Activated naive CD4-positive, alpha-beta T cell treated with anti-CD3 and anti-CD28 coated beads for 36 hours (primary cell): ENCODE data around the gene ARHGEF11. TPM values are rescaled to one million over a fixed set of nuclear protein-coding genes. Genes with fewer than 3 reads are reported as not detected.

ENCODE experiments used
- CTCF ChIA-PET: fragments of 350-600 bp; sonication (Branson Sonifier 250); formaldehyde crosslinking; loops from one replicate; lab custom pipeline; 2021; ENCODE audit warnings: antibody characterized with exemption; lab: Charles Lee
- DNase-seq: peaks from one replicate; pipeline ENCODE4 v3.0.0-alpha.2; 2020
- H3K27ac Mint-ChIP-seq: one replicate; pipeline ENCODE4 v1.8.0; 2021; ENCODE audit warnings: mild to moderate bottlenecking, mixed read lengths
- H3K27me3 Mint-ChIP-seq: one replicate; pipeline ENCODE4 v1.8.0; 2021; ENCODE audit warnings: low read depth, mixed read lengths
- H3K36me3 Mint-ChIP-seq: one replicate; pipeline ENCODE4 v1.8.0; 2021; ENCODE audit warnings: low read depth, mixed read lengths
- H3K4me1 Mint-ChIP-seq: one replicate; pipeline ENCODE4 v1.8.0; 2021; ENCODE audit warnings: low read depth, mixed read lengths
- H3K4me3 Mint-ChIP-seq: one replicate; pipeline ENCODE4 v1.8.0; 2021; ENCODE audit warnings: mild to moderate bottlenecking, moderate library complexity, mixed read lengths
- H3K9me3 Mint-ChIP-seq: one replicate; pipeline ENCODE4 v1.8.0; 2021; ENCODE audit warnings: mixed read lengths
- intact Hi-C: fragments of 100-400 bp; cut with micrococcal nuclease; formaldehyde crosslinking; loops from one replicate; pipeline ENCODE4 v1.15.1; 2023
- total RNA-seq, 2 experiments: library from RNA; stranded (reverse); gene quantifications; one replicate each; pipeline ENCODE4 v1.2.3, GENCODE V29; 2021

Gene ARHGEF11
- total RNA-seq, 2 experiments from 2014 or later = 3.2 to 3.4 TPM

- Mint-ChIP-seq H3K4me1 (peaks cover 18% of the 10 kb centered on the region), H3K9me3 (no peaks in the 10 kb centered on the region), H3K27me3 (peaks cover 45% of the 10 kb centered on the region), H3K36me3 (no peaks in the 10 kb centered on the region), H3K4me3 (no peak overlapping the region), H3K27ac (no peak overlapping the region)
- intact Hi-C loops = loop anchor here (10.0 kb wide), 1 partner anchor 180 kb away; no protein-coding TSS in a partner anchor
- no peak for DNase-seq
- CTCF ChIA-PET = interaction anchor here (1.2 to 6.5 kb wide), 2 partner anchors 32 to 98 kb away, joined by 3 to 79 read pairs; no protein-coding TSS in a partner anchor
Measured at GRCh38 chr1:156894711-156895454, 150.7 kb downstream of the ARHGEF11 start.

GRCh38 chr1:156894001-156894400, 151.5 kb downstream of the ARHGEF11 start:
- H3K4me1 Mint-ChIP-seq = peaks cover 18% of the 10 kb centered on the region
- H3K27ac Mint-ChIP-seq = no peak overlapping the region
- H3K36me3 Mint-ChIP-seq = no peaks in the 10 kb centered on the region
- intact Hi-C loops = loop anchor here (10.0 kb wide), 1 partner anchor 181 kb away; no protein-coding TSS in a partner anchor
- peaks cover 48% of the 10 kb centered on the region for H3K27me3 Mint-ChIP-seq
- H3K9me3 Mint-ChIP-seq = no peaks in the 10 kb centered on the region
- CTCF ChIA-PET = interaction anchor here (1.2 to 6.5 kb wide), 2 partner anchors 33 to 97 kb away, joined by 3 to 79 read pairs; no protein-coding TSS in a partner anchor
- no peak for DNase-seq
- H3K4me3 Mint-ChIP-seq = no peak overlapping the region

GRCh38 chr1:156893048-156893953, 152.2 kb downstream of the ARHGEF11 start, which contains the start of gene PEAR1:
Gene PEAR1, plus strand, starts transcription at chr1:156893718. Its CDS starts 10,209 bp downstream, at chr1:156903927.
- DNase-seq = no peak
- Mint-ChIP-seq H3K27ac (no peak within 1 kb of the TSS), H3K36me3 (no peaks in the 10 kb centered on the region), H3K4me1 (peaks cover 16% of the 10 kb centered on the region), H3K4me3 (peak within 1 kb of the TSS; percentile 41), H3K9me3 (no peaks in the 10 kb centered on the region), H3K27me3 (peaks cover 48% of the 10 kb centered on the region)
- CTCF ChIA-PET = interaction anchor here (0.6 to 8.5 kb wide), 16 partner anchors 16 to 265 kb away, joined by 3 to 82 read pairs (median 6); partner anchors contain the start of genes LRRC71 and NTRK1
- intact Hi-C loops = loop anchor here (10.0 kb wide), 1 partner anchor 182 kb away; no protein-coding TSS in a partner anchor

GRCh38 chr1:156892190-156893047, 153.1 kb downstream of the ARHGEF11 start:
- CTCF ChIA-PET = interaction anchor here (0.6 to 8.5 kb wide), 30 partner anchors 10 to 264 kb away, joined by 3 to 82 read pairs (median 4); partner anchors contain the start of genes BCAN, LRRC71 and NTRK1
- peaks cover 11% of the 10 kb centered on the region for H3K4me1 Mint-ChIP-seq
- no peaks in the 10 kb centered on the region for H3K36me3 Mint-ChIP-seq
- intact Hi-C loops = loop anchor here (1.0 to 10.0 kb wide), 5 partner anchors 28 to 264 kb away; partner anchors contain the start of gene LRRC71
- H3K4me3 Mint-ChIP-seq = peak overlapping the region; percentile 41
- no peaks in the 10 kb centered on the region for H3K9me3 Mint-ChIP-seq
- H3K27me3 Mint-ChIP-seq = peaks cover 47% of the 10 kb centered on the region
- peak; percentile 92 for DNase-seq
- no peak overlapping the region for H3K27ac Mint-ChIP-seq

- DNase-seq = peak; percentile 78
- Mint-ChIP-seq H3K9me3 (no peaks in the 10 kb centered on the region), H3K27me3 (peaks cover 46% of the 10 kb centered on the region), H3K36me3 (no peaks in the 10 kb centered on the region), H3K4me1 (peaks cover 8% of the 10 kb centered on the region), H3K27ac (no peak overlapping the region), H3K4me3 (no peak overlapping the region)
- CTCF ChIA-PET = interaction anchor here (0.6 to 8.5 kb wide), 26 partner anchors 8 to 474 kb away, joined by 3 to 82 read pairs (median 5); partner anchors contain the start of genes LRRC71 and NTRK1
- intact Hi-C loops = loop anchor here (1.0 to 10.0 kb wide), 6 partner anchors 51 to 230 kb away; no protein-coding TSS in a partner anchor
Measured at GRCh38 chr1:156889802-156890580, 155.6 kb downstream of the ARHGEF11 start.

GRCh38 chr1:156887734-156888133, 157.8 kb downstream of the ARHGEF11 start:
- CTCF ChIA-PET = interaction anchor here (0.6 to 8.5 kb wide), 6 partner anchors 27 to 919 kb away, joined by 3 to 82 read pairs (median 9); partner anchors contain the start of gene NTRK1
- H3K27ac Mint-ChIP-seq = no peak overlapping the region
- no peak for DNase-seq
- no peaks in the 10 kb centered on the region for H3K36me3 Mint-ChIP-seq
- H3K4me1 Mint-ChIP-seq = peaks cover 2% of the 10 kb centered on the region
- H3K4me3 Mint-ChIP-seq = no peak overlapping the region
- H3K27me3 Mint-ChIP-seq = peaks cover 37% of the 10 kb centered on the region
- intact Hi-C loops = no loop called here
- no peaks in the 10 kb centered on the region for H3K9me3 Mint-ChIP-seq

GRCh38 chr1:156887317-156887716, 158.2 kb downstream of the ARHGEF11 start:
- intact Hi-C loops = no loop called here
- H3K4me3 Mint-ChIP-seq = no peak overlapping the region
- H3K27me3 Mint-ChIP-seq = peaks cover 36% of the 10 kb centered on the region
- CTCF ChIA-PET = interaction anchor here (1.6 to 8.5 kb wide), 5 partner anchors 26 to 198 kb away, joined by 3 to 82 read pairs (median 9); partner anchors contain the start of gene NTRK1
- DNase-seq = no peak
- peaks cover 2% of the 10 kb centered on the region for H3K4me1 Mint-ChIP-seq
- no peak overlapping the region for H3K27ac Mint-ChIP-seq
- no peaks in the 10 kb centered on the region for H3K36me3 Mint-ChIP-seq
- no peaks in the 10 kb centered on the region for H3K9me3 Mint-ChIP-seq

- Mint-ChIP-seq H3K9me3 (no peaks in the 10 kb centered on the region), H3K4me3 (no peak overlapping the region), H3K4me1 (no peaks in the 10 kb centered on the region), H3K36me3 (no peaks in the 10 kb centered on the region), H3K27ac (no peak overlapping the region), H3K27me3 (peaks cover 31% of the 10 kb centered on the region)
- intact Hi-C loops = no loop called here
- CTCF ChIA-PET = interaction anchor here (1.6 to 8.5 kb wide), 5 partner anchors 26 to 197 kb away, joined by 3 to 82 read pairs (median 9); partner anchors contain the start of gene NTRK1
- DNase-seq = no peak
Measured at GRCh38 chr1:156886583-156887281, 158.8 kb downstream of the ARHGEF11 start.

GRCh38 chr1:156885880-156886355, 159.6 kb downstream of the ARHGEF11 start:
- intact Hi-C loops = no loop called here
- CTCF ChIA-PET = interaction anchor here (1.0 to 8.5 kb wide), 5 partner anchors 9 to 197 kb away, joined by 3 to 82 read pairs (median 5); no protein-coding TSS in a partner anchor
- peaks cover 23% of the 10 kb centered on the region for H3K27me3 Mint-ChIP-seq

GRCh38 chr1:156885314-156885713, 160.2 kb downstream of the ARHGEF11 start:
- intact Hi-C loops = no loop called here
- Mint-ChIP-seq H3K9me3 (no peaks in the 10 kb centered on the region), H3K27me3 (peaks cover 18% of the 10 kb centered on the region), H3K4me3 (no peak overlapping the region), H3K36me3 (no peaks in the 10 kb centered on the region), H3K27ac (no peak overlapping the region), H3K4me1 (no peaks in the 10 kb centered on the region)
- CTCF ChIA-PET = interaction anchor here (1.0 to 8.5 kb wide), 4 partner anchors 8 to 159 kb away, joined by 3 to 82 read pairs (median 4); no protein-coding TSS in a partner anchor
- no peak for DNase-seq

More at GRCh38 chr1:156885880-156886355, 159.6 kb downstream of the ARHGEF11 start:
- H3K9me3 Mint-ChIP-seq = no peaks in the 10 kb centered on the region
- H3K36me3 Mint-ChIP-seq = no peaks in the 10 kb centered on the region
- H3K4me1 Mint-ChIP-seq = no peaks in the 10 kb centered on the region
- DNase-seq = no peak
- H3K27ac Mint-ChIP-seq = no peak overlapping the region
- H3K4me3 Mint-ChIP-seq = no peak overlapping the region
